22Rv1 (cell line): Measurements from ENCODE around the gene PCDH7.

Experiments
- H3K27ac ChIP-seq: fragments of 450-650 bp; 2 replicates; pipeline ENCODE4 v1.5.1; 2017
- ZFX ChIP-seq: fragments of 450-650 bp; IDR thresholded peaks from 2 replicates; pipeline ENCODE4 v1.6.1; 2017; ENCODE audit warnings: antibody characterized with exemption, borderline replicate concordance
- TF ChIP-seq, protein P1 (sequence below): fragments of 450-650 bp; IDR thresholded peaks from 2 replicates; pipeline ENCODE4 v1.5.1; 2017; ENCODE audit warnings: mild to moderate bottlenecking

Gene PCDH7

DNA sequence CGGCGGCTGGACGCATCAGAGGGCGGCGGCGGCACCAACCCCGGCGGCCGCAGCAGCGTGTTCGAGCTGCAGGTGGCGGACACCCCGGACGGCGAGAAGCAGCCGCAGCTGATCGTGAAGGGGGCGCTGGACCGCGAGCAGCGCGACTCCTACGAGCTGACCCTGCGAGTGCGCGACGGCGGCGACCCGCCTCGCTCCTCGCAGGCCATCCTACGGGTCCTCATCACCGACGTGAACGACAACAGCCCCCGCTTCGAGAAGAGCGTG lies 1.9 kb downstream of the PCDH7 start:
- no peak overlapping the region for H3K27ac ChIP-seq
- TF ChIP-seq, protein P1, sequence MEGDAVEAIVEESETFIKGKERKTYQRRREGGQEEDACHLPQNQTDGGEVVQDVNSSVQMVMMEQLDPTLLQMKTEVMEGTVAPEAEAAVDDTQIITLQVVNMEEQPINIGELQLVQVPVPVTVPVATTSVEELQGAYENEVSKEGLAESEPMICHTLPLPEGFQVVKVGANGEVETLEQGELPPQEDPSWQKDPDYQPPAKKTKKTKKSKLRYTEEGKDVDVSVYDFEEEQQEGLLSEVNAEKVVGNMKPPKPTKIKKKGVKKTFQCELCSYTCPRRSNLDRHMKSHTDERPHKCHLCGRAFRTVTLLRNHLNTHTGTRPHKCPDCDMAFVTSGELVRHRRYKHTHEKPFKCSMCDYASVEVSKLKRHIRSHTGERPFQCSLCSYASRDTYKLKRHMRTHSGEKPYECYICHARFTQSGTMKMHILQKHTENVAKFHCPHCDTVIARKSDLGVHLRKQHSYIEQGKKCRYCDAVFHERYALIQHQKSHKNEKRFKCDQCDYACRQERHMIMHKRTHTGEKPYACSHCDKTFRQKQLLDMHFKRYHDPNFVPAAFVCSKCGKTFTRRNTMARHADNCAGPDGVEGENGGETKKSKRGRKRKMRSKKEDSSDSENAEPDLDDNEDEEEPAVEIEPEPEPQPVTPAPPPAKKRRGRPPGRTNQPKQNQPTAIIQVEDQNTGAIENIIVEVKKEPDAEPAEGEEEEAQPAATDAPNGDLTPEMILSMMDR: no peak
- no peak for TF ChIP-seq ZFX

DNA sequence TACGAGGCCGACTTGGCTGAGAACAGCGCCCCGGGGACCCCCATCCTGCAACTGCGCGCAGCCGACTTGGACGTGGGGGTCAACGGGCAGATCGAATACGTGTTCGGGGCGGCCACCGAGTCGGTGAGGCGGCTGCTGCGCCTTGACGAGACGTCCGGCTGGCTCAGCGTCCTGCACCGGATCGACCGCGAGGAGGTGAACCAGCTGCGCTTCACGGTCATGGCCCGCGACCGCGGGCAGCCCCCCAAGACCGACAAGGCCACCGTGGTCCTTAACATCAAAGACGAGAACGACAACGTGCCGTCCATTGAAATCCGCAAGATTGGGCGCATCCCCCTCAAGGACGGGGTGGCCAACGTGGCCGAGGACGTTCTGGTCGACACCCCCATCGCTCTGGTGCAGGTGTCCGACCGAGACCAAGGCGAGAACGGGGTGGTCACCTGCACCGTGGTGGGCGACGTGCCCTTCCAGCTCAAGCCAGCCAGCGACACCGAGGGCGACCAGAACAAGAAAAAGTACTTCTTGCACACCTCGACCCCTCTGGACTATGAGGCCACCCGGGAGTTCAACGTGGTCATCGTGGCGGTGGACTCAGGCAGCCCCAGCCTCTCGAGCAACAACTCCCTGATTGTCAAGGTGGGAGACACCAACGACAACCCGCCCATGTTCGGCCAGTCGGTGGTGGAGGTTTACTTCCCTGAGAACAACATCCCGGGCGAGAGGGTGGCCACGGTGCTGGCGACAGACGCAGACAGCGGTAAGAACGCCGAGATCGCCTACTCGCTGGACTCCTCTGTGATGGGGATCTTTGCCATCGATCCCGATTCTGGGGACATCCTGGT lies 2.4 kb downstream of the PCDH7 start:
- TF ChIP-seq ZFX: no peak
- TF ChIP-seq, protein P1: no peak
- no peak overlapping the region for H3K27ac ChIP-seq

DNA sequence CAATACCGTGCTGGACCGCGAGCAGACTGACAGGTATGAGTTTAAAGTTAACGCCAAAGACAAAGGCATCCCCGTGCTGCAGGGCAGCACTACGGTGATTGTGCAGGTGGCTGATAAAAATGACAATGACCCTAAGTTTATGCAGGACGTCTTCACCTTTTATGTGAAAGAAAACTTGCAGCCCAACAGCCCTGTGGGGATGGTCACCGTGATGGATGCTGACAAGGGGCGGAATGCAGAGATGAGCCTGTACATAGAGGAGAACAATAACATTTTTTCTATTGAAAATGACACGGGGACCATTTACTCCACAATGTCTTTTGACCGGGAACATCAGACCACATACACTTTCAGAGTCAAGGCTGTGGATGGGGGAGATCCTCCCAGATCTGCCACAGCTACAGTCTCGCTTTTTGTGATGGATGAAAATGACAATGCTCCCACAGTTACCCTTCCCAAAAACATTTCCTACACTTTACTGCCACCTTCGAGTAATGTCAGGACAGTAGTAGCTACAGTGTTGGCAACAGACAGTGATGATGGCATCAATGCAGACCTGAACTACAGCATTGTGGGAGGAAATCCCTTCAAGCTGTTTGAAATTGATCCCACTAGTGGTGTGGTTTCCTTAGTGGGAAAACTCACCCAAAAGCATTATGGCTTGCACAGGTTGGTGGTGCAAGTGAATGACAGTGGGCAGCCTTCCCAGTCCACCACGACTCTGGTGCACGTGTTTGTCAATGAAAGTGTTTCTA lies 3.2 kb downstream of the PCDH7 start:
- no peak overlapping the region for H3K27ac ChIP-seq
- TF ChIP-seq ZFX: no peak
- TF ChIP-seq, protein P1: no peak

DNA sequence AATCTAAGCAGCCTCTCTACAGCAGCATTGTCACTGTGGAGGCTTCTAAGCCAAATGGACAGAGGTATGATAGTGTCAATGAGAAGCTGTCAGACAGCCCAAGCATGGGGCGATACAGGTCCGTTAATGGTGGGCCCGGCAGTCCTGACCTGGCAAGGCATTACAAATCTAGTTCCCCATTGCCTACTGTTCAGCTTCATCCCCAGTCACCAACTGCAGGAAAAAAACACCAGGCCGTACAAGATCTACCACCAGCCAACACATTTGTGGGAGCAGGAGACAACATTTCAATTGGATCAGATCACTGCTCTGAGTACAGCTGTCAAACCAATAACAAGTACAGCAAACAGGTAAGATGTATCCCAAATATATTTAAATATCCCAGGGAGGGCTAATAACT lies 4.1 kb downstream of the PCDH7 start:
- no peak overlapping the region for H3K27ac ChIP-seq
- no peak for TF ChIP-seq ZFX
- TF ChIP-seq, protein P1: no peak

DNA sequence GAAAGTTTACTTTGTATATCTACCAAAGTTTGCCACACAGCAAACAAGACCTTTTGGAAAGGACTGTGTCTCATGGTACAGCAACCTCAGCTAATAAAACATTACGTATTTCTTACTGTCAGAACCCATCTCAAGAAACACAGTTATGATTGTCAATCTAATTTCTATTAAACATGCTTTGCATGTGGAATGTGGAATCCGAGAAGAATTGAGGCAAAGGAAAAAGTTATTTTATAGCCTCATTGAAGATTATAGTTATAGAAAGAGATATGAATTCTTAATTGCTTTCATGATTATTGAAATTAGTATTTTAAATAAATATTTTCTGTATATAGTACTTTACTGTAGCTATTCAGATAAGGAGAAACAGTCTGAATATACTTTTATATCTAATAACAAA lies 5.4 kb downstream of the PCDH7 start:
- no peak overlapping the region for H3K27ac ChIP-seq
- no peak for TF ChIP-seq ZFX
- TF ChIP-seq, protein P1: no peak

DNA sequence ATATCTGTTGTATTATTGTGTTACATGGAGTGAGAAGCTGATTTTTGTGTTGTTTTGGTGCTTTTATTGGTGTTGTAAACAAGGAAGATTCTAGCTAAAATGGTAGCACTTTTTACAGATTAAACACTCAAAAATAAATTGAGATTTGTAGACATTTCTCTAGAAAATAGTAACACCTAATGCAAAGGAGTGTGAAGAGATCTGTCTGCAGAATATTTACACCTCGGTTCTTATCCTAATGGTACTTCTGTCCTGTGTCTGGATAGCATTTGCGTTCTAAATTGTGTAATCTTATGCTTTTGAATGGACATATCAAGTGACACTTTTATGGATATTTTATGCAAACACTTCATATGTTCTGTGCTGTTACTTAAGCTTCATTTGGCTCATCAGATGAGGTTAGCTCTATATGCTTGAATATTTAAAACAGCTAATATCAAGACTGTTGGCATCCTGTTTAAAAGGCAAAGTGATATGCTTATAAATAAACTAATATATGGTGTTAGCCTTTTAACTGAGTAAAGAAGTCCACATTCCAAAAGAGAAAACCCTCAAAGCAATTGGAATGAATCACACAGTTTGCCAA lies 6.0 kb downstream of the PCDH7 start:
- TF ChIP-seq, protein P1: no peak
- no peak for TF ChIP-seq ZFX

DNA sequence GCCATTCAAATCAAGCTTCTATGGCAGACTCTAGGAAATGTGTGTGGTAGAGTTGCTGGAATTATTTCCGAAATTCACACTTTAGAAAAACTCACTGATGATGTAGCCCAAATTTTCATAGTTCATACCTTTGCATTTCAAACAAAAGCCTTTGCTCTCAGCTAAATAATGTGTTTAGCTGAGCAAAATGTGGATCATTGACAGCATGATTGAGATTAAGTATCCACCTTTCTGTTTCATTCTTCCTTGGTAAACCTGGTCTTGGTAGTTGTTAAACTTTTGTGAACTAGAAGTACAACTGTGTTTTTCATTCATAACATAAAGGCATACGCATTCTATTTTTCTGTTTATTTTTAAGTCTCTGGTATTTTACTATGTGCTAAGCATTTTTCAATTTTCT lies 7.2 kb downstream of the PCDH7 start:
- H3K27ac ChIP-seq: no peak overlapping the region
- TF ChIP-seq, protein P1: no peak
- TF ChIP-seq ZFX: no peak

More for the DNA sequence above, 6.0 kb downstream of the PCDH7 start:
- no peak overlapping the region for H3K27ac ChIP-seq
